Gastroesophageal sphincter (tissue), 3 donors: ENCODE results near the gene CIBAR2.

ENCODE experiments used
- POLR2A ChIP-seq, 2 donors: fragments of 450-650 bp; IDR thresholded peaks; one replicate each; pipeline ENCODE4 v1.6.1; 2017; ENCODE audit warnings: antibody characterized with exemption in 2 of 2, mild to moderate bottlenecking in 2 of 2, moderate library complexity in 1 of 2
- TF ChIP-seq, protein P1 (sequence below), 4 experiments: fragments of 200-600 bp in 2 of 4; fragments of 450-650 bp in 2 of 4; sonication (generic) in 1 of 4; IDR thresholded peaks; one replicate each; pipeline ENCODE4 v1.5.1; 2017 to 2019; ENCODE audit warnings: antibody characterized with exemption in 4 of 4, mild to moderate bottlenecking in 2 of 4, moderate library complexity in 2 of 4

GRCh38 chr16:85074225-85074914, 37.9 kb downstream of the CIBAR2 start:
- no peak for TF ChIP-seq POLR2A (IDR thresholded peaks at IDR 0.05)
- TF ChIP-seq, protein P1, sequence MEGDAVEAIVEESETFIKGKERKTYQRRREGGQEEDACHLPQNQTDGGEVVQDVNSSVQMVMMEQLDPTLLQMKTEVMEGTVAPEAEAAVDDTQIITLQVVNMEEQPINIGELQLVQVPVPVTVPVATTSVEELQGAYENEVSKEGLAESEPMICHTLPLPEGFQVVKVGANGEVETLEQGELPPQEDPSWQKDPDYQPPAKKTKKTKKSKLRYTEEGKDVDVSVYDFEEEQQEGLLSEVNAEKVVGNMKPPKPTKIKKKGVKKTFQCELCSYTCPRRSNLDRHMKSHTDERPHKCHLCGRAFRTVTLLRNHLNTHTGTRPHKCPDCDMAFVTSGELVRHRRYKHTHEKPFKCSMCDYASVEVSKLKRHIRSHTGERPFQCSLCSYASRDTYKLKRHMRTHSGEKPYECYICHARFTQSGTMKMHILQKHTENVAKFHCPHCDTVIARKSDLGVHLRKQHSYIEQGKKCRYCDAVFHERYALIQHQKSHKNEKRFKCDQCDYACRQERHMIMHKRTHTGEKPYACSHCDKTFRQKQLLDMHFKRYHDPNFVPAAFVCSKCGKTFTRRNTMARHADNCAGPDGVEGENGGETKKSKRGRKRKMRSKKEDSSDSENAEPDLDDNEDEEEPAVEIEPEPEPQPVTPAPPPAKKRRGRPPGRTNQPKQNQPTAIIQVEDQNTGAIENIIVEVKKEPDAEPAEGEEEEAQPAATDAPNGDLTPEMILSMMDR (IDR thresholded peaks at IDR 0.05): no peak
